K562 (cell line): ENCODE data around the gene ELOVL1. TPM values are rescaled to one million over a fixed set of nuclear protein-coding genes. Genes with fewer than 3 reads are reported as not detected.
A peak's percentile ranks its signal among the peaks of the same experiment; 100 is the strongest.

Experiments used
- BRF1 ChIP-seq: IDR thresholded peaks from 3 replicates; pipeline ENCODE4 v1.6.1; 2011; ENCODE audit warnings: borderline replicate concordance, mild to moderate bottlenecking; ENCODE audit not compliant: insufficient read length; ENCODE audit errors: extremely low read depth
- ETS2 ChIP-seq: IDR thresholded peaks from 2 replicates; pipeline ENCODE4 v1.6.1; 2016; ENCODE audit warnings: borderline replicate concordance, missing genetic modification characterization, mild to moderate bottlenecking, moderate library complexity, missing compliant biosample characterization; ENCODE audit not compliant: poor library complexity, severe bottlenecking
- KDM1A ChIP-seq, 2 experiments: fragments of 450-650 bp; IDR thresholded peaks; 2 replicates each; pipeline ENCODE4 v1.6.1; 2016; ENCODE audit warnings: mild to moderate bottlenecking in 2 of 2
- L3MBTL2 ChIP-seq: fragments of 450-650 bp; IDR thresholded peaks from 2 replicates; pipeline ENCODE4 v1.6.1; 2016; ENCODE audit warnings: mild to moderate bottlenecking, moderate library complexity
- POLR3G ChIP-seq: IDR thresholded peaks from 2 replicates; pipeline ENCODE4 v1.6.1; 2011; ENCODE audit not compliant: insufficient read length, insufficient replicate concordance; ENCODE audit errors: extremely low read depth
- RCOR1 ChIP-seq, 2 experiments: IDR thresholded peaks; 2 replicates each; pipeline ENCODE4 v1.6.1; 2012; ENCODE audit warnings: low read depth in 2 of 2, low read length in 2 of 2, borderline replicate concordance in 1 of 2, improper control_type of control experiment in 1 of 2
- SMAD3 ChIP-seq: fragments of 450-650 bp; formaldehyde crosslinking; conservative IDR thresholded peaks from 2 replicates; pipeline ENCODE4 v1.4.0; 2020; ENCODE audit warnings: mild to moderate bottlenecking
- SRSF7 ChIP-seq: fragments of 200-400 bp; formaldehyde crosslinking; optimal IDR thresholded peaks from 2 replicates; pipeline ENCODE3; 2017; ENCODE audit warnings: mild to moderate bottlenecking, low read depth, low read length
- TAF9B ChIP-seq: fragments of 450-650 bp; IDR thresholded peaks from 2 replicates; pipeline ENCODE4 v1.6.1; 2018; ENCODE audit warnings: mild to moderate bottlenecking; ENCODE audit not compliant: partially characterized antibody
- TRIM28 ChIP-seq: fragments of 450-650 bp; IDR thresholded peaks from 2 replicates; pipeline ENCODE4 v1.6.1; 2017
- ZNF134 ChIP-seq: fragments of 250-450 bp; sonication (Bioruptor Pico); conservative IDR thresholded peaks from 2 replicates; pipeline ENCODE4 v1.4.0; 2020
- ZNF436 ChIP-seq: fragments of 250-450, 450-650 bp; sonication (Bioruptor Pico); formaldehyde crosslinking; IDR thresholded peaks from 2 replicates; pipeline ENCODE4 v1.7.0; 2020; ENCODE audit warnings: mild to moderate bottlenecking
- polyA plus RNA-seq, 8 experiments: library from polyadenylated mRNA; depleted of rRNA in 4 of 8; stranded (reverse) in 5 of 8; unstranded in 3 of 8; fragments of >200 nt; fragmentation: Nextera tagmentation in 2 of 8; fragmentation: Illumina TruSeq in 1 of 8; extraction: Ambion mirVana in 2 of 8; extraction: Trizol in 1 of 8; gene quantifications; 2 replicates each; pipeline versions ENCODE4 v1.2.1 to v1.2.3, GENCODE V29; 2011 to 2014; ENCODE audit warnings: inconsistent platforms in 1 of 8, missing spikeins in 1 of 8
- total RNA-seq, 7 experiments: library from RNA; depleted of rRNA in 6 of 7; stranded (reverse); fragments of >200 nt in 6 of 7; fragmentation: Illumina TruSeq in 2 of 7; extraction: Trizol in 2 of 7; gene quantifications; 2 replicates each; pipeline versions ENCODE4 v1.2.1 to v1.2.3, GENCODE V29; 2011 to 2021; ENCODE audit warnings: low replicate concordance in 1 of 7
- TF ChIP-seq, protein P1 (sequence below): fragments of 250-450 bp; sonication (Bioruptor Pico); IDR thresholded peaks from 2 replicates; pipeline ENCODE4 v1.4.0; 2020; ENCODE audit warnings: mild to moderate bottlenecking
- TF ChIP-seq, protein P2 (sequence below): fragments of 450-650 bp; formaldehyde crosslinking; IDR thresholded peaks from 2 replicates; pipeline ENCODE4 v1.4.0; 2020; ENCODE audit warnings: mild to moderate bottlenecking
- TF ChIP-seq, protein P3 (sequence below): sonication (generic); formaldehyde crosslinking; IDR thresholded peaks from 2 replicates; pipeline ENCODE4 v1.8.0; 2022; ENCODE audit warnings: missing genetic modification reagents, mild to moderate bottlenecking, borderline replicate concordance
- TF ChIP-seq, protein P4 (sequence below): fragments of 250-450 bp; sonication (Bioruptor Pico); IDR thresholded peaks from 2 replicates; pipeline ENCODE4 v1.8.0; 2022; ENCODE audit warnings: moderate library complexity, mild to moderate bottlenecking, inconsistent platforms
- TF ChIP-seq, protein P5 (sequence below): IDR thresholded peaks from 2 replicates; pipeline ENCODE4 v1.6.1; 2012; ENCODE audit warnings: low read depth, low read length, improper control_type of control experiment, borderline replicate concordance
- TF ChIP-seq, protein P6 (sequence below): fragments of 250-450 bp; sonication (Bioruptor Pico); IDR thresholded peaks from 2 replicates; pipeline ENCODE4 v1.6.1; 2021; ENCODE audit warnings: mild to moderate bottlenecking
- TF ChIP-seq, protein P7 (sequence below): IDR thresholded peaks from 2 replicates; pipeline ENCODE4 v1.6.1; 2014; ENCODE audit warnings: antibody characterized with exemption

ELOVL1 gene
- total and polyA plus RNA-seq, 9 of the 15 experiments (the other 6 are each of a cell fraction or from before 2014, with no cell fraction given) = 51.0 to 157 (median 70.3) TPM

DNA sequence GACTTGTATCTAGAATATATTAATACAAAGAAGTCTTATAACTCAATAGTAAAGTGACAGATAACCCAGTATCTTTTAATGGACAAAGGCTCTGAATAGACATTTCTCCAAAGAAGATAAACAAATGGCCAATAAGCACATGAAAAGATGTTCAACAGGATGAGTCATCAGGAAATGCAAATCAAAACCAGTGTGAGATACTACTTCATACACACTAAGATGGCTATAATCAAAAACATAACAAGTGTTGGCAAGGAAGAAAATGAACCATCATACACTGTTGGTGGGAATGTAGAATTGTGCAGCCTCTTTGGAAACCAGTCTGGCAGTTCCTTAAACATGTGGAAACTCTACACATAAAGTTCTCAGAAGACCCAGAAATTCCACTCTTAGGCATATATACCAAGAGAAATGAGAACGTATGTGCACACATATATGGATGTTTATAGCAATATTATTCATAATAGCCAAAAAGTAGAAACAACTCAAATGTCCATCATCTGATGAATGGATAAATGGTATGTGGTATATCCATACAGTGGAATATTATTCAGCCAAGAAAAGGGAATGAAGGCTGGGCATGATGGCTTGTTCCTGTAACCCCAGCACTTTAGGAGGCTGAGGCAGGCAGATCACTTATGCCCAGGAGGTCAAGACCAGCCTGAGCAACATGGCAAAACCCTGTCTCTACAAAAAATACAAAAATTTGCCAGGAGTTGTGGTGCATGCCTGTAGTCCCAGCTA is 40.1 kb downstream of the ELOVL1 start (continued):
- TF ChIP-seq, protein P1, sequence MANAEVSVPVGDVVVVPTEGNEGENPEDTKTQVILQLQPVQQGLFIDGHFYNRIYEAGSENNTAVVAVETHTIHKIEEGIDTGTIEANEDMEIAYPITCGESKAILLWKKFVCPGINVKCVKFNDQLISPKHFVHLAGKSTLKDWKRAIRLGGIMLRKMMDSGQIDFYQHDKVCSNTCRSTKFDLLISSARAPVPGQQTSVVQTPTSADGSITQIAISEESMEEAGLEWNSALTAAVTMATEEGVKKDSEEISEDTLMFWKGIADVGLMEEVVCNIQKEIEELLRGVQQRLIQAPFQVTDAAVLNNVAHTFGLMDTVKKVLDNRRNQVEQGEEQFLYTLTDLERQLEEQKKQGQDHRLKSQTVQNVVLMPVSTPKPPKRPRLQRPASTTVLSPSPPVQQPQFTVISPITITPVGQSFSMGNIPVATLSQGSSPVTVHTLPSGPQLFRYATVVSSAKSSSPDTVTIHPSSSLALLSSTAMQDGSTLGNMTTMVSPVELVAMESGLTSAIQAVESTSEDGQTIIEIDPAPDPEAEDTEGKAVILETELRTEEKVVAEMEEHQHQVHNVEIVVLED (CRISPR knock-in tag) = no peak
- no peak for TF ChIP-seq BRF1
- no peak for TF ChIP-seq SMAD3 (CRISPR knock-in tag)
- no peak for TF ChIP-seq ZNF436
- no peak for TF ChIP-seq SRSF7
- TF ChIP-seq, protein P2, sequence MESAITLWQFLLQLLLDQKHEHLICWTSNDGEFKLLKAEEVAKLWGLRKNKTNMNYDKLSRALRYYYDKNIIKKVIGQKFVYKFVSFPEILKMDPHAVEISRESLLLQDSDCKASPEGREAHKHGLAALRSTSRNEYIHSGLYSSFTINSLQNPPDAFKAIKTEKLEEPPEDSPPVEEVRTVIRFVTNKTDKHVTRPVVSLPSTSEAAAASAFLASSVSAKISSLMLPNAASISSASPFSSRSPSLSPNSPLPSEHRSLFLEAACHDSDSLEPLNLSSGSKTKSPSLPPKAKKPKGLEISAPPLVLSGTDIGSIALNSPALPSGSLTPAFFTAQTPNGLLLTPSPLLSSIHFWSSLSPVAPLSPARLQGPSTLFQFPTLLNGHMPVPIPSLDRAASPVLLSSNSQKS (CRISPR knock-in tag) = no peak
- no peak for TF ChIP-seq TAF9B
- peak; percentile 34; the same call in 1 of the 2 replicates for TF ChIP-seq TRIM28
- no peak for TF ChIP-seq ETS2 (tag)
- TF ChIP-seq, protein P3, sequence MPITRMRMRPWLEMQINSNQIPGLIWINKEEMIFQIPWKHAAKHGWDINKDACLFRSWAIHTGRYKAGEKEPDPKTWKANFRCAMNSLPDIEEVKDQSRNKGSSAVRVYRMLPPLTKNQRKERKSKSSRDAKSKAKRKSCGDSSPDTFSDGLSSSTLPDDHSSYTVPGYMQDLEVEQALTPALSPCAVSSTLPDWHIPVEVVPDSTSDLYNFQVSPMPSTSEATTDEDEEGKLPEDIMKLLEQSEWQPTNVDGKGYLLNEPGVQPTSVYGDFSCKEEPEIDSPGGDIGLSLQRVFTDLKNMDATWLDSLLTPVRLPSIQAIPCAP (CRISPR knock-in tag) = no peak
- TF ChIP-seq L3MBTL2 = no peak
- no peak for TF ChIP-seq ZNF134 (CRISPR knock-in tag)
- TF ChIP-seq, protein P4, sequence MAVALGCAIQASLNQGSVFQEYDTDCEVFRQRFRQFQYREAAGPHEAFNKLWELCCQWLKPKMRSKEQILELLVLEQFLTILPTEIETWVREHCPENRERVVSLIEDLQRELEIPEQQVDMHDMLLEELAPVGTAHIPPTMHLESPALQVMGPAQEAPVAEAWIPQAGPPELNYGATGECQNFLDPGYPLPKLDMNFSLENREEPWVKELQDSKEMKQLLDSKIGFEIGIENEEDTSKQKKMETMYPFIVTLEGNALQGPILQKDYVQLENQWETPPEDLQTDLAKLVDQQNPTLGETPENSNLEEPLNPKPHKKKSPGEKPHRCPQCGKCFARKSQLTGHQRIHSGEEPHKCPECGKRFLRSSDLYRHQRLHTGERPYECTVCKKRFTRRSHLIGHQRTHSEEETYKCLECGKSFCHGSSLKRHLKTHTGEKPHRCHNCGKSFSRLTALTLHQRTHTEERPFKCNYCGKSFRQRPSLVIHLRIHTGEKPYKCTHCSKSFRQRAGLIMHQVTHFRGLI = no peak
- TF ChIP-seq KDM1A (IDR thresholded peaks at IDR 0.05) = peak; percentile 43 to 67; a peak in 2 of 4 replicates
- no peak for TF ChIP-seq POLR3G
- no peak for TF ChIP-seq RCOR1 (IDR thresholded peaks at IDR 0.05; ENCODE audit: borderline replicate concordance in 1 of 2, low read depth in 2 of 2, low read length in 2 of 2)
- TF ChIP-seq, protein P5, sequence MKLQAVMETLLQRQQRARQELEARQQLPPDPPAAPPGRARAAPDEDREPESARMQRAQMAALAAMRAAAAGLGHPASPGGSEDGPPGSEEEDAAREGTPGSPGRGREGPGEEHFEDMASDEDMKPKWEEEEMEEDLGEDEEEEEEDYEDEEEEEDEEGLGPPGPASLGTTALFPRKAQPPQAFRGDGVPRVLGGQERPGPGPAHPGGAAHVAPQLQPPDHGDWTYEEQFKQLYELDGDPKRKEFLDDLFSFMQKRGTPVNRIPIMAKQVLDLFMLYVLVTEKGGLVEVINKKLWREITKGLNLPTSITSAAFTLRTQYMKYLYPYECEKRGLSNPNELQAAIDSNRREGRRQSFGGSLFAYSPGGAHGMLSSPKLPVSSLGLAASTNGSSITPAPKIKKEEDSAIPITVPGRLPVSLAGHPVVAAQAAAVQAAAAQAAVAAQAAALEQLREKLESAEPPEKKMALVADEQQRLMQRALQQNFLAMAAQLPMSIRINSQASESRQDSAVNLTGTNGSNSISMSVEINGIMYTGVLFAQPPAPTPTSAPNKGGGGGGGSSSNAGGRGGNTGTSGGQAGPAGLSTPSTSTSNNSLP = no peak
- TF ChIP-seq, protein P6, sequence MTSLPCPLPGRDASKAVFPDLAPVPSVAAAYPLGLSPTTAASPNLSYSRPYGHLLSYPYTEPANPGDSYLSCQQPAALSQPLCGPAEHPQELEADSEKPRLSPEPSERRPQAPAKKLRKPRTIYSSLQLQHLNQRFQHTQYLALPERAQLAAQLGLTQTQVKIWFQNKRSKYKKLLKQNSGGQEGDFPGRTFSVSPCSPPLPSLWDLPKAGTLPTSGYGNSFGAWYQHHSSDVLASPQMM (CRISPR knock-in tag) = no peak
- TF ChIP-seq, protein P7, sequence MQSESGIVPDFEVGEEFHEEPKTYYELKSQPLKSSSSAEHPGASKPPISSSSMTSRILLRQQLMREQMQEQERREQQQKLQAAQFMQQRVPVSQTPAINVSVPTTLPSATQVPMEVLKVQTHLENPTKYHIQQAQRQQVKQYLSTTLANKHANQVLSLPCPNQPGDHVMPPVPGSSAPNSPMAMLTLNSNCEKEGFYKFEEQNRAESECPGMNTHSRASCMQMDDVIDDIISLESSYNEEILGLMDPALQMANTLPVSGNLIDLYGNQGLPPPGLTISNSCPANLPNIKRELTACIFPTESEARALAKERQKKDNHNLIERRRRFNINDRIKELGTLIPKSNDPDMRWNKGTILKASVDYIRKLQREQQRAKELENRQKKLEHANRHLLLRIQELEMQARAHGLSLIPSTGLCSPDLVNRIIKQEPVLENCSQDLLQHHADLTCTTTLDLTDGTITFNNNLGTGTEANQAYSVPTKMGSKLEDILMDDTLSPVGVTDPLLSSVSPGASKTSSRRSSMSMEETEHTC = no peak
